Measurements from ENCODE around the gene SLC51B. TPM values are rescaled to one million over a fixed set of nuclear protein-coding genes. Genes with fewer than 3 reads are reported as not detected.
"Not testable (repeated sequence)": the region's sequence is repeated elsewhere in the genome, so short reads cannot be mapped to it uniquely, and the experiment has no call there.

Gene SLC51B
- polyA plus RNA-seq, 6 donors from 2014 or later: not detected

DNA sequence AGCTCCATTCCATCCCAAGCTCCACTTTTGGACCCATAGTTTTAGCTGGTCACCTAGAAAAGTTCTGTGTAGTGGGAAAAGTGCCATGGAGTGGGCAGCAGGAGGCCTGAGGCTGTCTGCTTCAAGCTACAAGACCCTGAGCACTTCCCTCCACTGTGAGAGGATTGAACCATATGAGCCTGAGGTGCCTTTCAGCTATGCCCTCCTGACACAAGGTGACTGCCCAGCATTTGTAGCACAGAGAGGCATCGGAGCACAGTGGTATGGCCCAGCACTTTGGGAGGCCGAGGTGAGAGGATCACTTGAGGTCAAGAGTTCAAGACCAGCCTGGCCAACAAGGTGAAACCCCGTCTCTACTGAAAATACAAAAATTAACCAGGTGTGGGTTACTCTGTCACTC lies 27.4 kb downstream of the SLC51B start:
- no peaks in the 10 kb centered on the region for H3K36me3 Mint-ChIP-seq
- DNase-seq (no peak), ATAC-seq (ENCODE audit: low read depth in 2 of 2) (no peak)
- H3K9me3 Mint-ChIP-seq: no peaks in the 10 kb centered on the region
- H3K4me3 Mint-ChIP-seq: no peak overlapping the region
- peaks cover 13 to 24% (median 20%) of the 10 kb centered on the region in 3 donors for H3K27me3 Mint-ChIP-seq
- H3K4me1 Mint-ChIP-seq: peaks cover 1 to 9% (median 8%) of the 10 kb centered on the region in 3 donors
- no peak overlapping the region for H3K27ac Mint-ChIP-seq

DNA sequence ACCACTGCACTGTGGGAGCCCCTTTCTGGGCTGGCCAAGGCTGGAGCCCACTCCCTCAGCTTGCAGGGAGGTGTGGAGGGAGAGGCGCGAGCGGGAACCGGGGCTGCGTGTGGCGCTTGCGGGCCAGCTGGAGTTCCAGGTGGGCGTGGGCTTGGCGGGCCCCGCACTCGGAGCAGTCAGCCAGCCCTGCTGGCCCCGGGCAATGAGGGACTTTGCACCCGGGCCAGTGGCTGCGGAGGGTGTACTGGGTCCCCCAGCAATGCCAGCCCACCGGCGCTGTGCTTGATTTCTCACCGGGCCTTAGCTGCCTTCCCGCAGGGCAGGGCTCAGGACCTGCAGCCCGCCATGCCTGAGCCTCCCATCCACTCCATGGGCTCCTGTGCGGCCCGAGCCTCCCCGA lies 29.8 kb downstream of the SLC51B start:
- Mint-ChIP-seq H3K27me3 (peaks cover 19 to 29% (median 28%) of the 10 kb centered on the region in 3 donors), H3K4me1 (peaks cover 9 to 11% (median 10%) of the 10 kb centered on the region in 3 donors)
- ATAC-seq (ENCODE audit: low read depth in 2 of 2); H3K4me3 Mint-ChIP-seq; H3K9me3 Mint-ChIP-seq; H3K27ac Mint-ChIP-seq; H3K36me3 Mint-ChIP-seq; DNase-seq: not testable (repeated sequence)

DNA sequence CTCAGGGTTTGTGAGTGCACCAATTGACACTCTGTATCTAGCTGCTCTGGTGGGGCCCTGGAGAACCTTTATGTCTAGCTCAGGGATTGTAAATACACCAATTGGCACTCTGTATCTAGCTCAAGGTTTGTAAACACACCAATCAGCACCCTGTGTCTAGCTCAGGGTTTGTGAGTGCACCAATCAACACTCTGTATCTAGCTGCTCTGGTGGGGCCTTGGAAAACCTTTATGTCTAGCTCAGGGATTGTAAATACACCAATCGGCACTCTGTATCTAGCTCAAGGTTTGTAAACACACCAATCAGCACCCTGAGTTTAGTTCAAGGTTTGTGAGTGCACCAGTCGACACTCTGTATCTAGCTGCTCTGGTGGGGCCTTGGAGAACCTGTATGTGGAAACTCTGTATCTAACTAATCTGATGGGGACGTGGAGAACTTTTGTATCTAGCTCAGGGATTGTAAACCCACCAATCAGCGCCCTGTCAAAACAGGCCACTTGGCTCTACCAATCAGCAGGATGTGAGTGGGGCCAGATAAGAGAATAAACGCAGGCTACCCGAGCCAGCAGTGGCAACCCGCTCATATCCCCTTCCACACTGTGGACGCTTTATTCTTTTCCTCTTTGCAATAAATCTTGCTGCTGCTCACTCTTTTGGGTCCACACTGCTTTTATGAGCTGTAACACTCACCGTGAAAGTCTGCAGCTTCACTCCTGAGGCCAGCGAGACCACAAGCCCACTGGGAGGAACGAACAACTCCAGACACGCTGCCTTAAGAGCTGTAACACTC lies 30.6 kb downstream of the SLC51B start:
- H3K36me3 Mint-ChIP-seq; ATAC-seq (ENCODE audit: low read depth in 2 of 2); H3K4me3 Mint-ChIP-seq; H3K27ac Mint-ChIP-seq; H3K9me3 Mint-ChIP-seq; DNase-seq: not testable (repeated sequence)
- Mint-ChIP-seq H3K27me3 (peaks cover 22 to 29% (median 28%) of the 10 kb centered on the region in 3 donors), H3K4me1 (peaks cover 9 to 11% (median 10%) of the 10 kb centered on the region in 3 donors)

DNA sequence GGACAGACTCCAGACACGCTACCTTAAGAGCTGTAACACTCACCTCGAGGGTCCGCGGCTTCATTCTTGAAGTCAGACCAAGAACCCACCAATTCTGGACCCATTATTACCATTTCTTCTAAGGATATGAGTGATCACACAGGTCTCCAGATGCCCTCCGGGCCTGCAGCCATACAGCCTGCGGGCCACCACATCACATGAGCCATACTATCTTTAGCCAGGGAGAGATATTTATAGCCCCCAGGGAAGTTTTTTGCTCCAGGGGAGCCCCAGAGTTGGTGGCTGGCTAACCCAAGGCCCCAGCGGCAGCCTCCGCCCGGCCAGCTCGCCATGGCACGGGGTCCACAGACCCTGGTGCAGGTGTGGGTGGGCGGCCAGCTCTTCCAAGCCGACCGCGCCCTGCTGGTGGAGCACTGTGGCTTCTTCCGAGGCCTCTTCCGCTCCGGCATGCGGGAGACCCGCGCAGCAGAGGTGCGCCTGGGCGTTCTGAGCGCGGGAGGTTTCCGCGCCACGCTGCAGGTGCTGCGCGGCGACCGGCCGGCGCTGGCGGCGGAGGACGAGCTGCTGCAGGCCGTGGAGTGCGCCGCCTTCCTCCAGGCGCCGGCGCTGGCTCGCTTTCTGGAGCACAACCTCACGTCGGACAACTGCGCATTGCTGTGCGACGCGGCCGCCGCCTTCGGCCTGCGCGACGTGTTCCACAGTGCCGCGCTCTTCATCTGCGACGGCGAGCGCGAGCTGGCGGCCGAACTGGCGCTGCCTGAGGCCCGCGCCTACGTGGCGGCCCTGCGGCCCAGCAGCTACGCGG lies 31.5 kb downstream of the SLC51B start, which contains the start of gene KBTBD13:
KBTBD13 (plus strand) TSS at position 261 of the 805 bp plus-strand sequence; CDS start at position 331, 70 bp downstream.
- Mint-ChIP-seq H3K4me1 (peaks cover 9 to 11% (median 10%) of the 10 kb centered on the region in 3 donors), H3K27ac (no peak within 1 kb of the TSS), H3K4me3 (peak within 1 kb of the TSS in 2 of 8 donors; percentile 80 to 83), H3K36me3 (no peaks in the 10 kb centered on the region), H3K27me3 (peaks cover 29 to 38% (median 36%) of the 10 kb centered on the region in 3 donors), H3K9me3 (no peaks in the 10 kb centered on the region)
- no peak for ATAC-seq (ENCODE audit: low read depth in 2 of 2)
- no peak for DNase-seq

DNA sequence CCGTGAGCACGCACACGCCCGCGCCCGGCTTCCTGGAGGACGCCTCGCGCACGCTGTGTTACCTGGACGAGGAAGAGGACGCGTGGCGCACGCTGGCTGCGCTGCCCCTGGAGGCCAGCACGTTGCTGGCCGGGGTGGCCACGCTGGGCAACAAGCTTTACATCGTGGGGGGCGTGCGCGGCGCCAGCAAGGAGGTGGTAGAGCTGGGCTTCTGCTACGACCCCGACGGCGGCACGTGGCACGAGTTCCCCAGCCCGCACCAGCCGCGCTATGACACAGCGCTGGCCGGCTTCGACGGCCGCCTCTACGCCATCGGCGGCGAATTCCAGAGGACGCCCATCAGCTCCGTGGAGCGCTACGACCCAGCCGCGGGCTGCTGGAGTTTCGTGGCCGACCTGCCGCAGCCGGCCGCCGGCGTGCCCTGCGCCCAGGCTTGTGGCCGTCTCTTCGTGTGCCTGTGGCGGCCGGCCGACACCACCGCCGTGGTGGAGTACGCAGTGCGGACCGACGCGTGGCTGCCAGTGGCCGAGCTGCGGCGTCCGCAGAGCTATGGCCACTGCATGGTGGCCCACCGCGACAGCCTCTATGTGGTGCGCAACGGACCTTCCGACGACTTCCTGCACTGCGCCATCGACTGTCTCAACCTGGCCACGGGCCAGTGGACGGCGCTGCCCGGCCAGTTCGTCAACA lies 32.2 kb downstream of the SLC51B start:
- H3K4me3 Mint-ChIP-seq: peak overlapping the region in 7 of 8 donors; percentile 53 to 83 (median 70)
- no peaks in the 10 kb centered on the region for H3K36me3 Mint-ChIP-seq
- no peaks in the 10 kb centered on the region for H3K9me3 Mint-ChIP-seq
- ATAC-seq (ENCODE audit: low read depth in 2 of 2) (no peak), DNase-seq (no peak)
- H3K4me1 Mint-ChIP-seq: peaks cover 10 to 13% (median 12%) of the 10 kb centered on the region in 3 donors
- H3K27me3 Mint-ChIP-seq: peaks cover 32 to 45% (median 43%) of the 10 kb centered on the region in 3 donors
- peak overlapping the region in 1 of 6 donors; percentile 10 for H3K27ac Mint-ChIP-seq

DNA sequence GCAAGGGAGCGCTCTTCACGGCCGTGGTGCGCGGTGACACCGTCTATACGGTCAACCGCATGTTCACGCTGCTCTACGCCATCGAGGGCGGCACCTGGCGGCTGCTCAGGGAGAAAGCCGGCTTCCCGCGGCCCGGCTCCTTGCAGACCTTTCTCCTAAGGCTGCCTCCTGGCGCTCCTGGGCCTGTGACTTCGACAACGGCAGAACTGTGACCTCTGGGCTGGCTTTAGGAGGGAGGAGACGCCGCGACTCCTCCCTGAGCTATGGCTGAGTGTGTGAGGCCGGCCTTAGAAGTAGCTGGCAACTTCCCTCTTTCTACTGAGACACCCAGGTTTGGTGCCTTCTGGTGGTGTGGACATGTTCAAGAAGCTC lies 32.8 kb downstream of the SLC51B start:
- Mint-ChIP-seq H3K27ac (peak overlapping the region in 3 of 6 donors; percentile 10 to 69 (median 57)), H3K9me3 (no peaks in the 10 kb centered on the region), H3K36me3 (no peaks in the 10 kb centered on the region), H3K27me3 (peaks cover 38 to 51% (median 48%) of the 10 kb centered on the region in 3 donors), H3K4me1 (peaks cover 10 to 18% (median 17%) of the 10 kb centered on the region in 3 donors), H3K4me3 (peak overlapping the region in 7 of 8 donors; percentile 53 to 83 (median 70))
- ATAC-seq (ENCODE audit: low read depth in 2 of 2): peak; percentile 80 to 89
- peak; percentile 19 for DNase-seq

DNA sequence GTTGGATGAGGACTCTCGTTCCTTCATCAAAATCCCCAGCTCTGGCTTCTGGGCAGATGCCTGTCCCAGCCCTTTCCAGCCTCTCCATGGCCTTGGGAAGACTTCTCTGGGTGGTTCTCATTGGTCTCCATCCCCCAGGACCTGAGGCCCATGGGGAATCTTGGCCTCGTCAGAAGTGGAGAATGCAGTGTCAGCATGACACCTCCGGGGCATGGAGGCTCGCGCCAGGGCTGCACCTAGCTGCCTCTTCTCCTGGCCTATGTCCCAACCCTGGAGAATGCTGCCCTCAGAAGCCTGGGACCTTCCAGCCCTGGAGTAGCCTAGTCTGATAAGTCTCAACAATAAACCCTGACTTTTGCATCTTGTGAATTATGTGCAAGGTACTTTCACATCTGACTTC lies 34.4 kb downstream of the SLC51B start:
- Mint-ChIP-seq H3K36me3 (no peaks in the 10 kb centered on the region), H3K9me3 (no peaks in the 10 kb centered on the region), H3K4me3 (no peak overlapping the region), H3K4me1 (peaks cover 10 to 18% (median 18%) of the 10 kb centered on the region in 3 donors), H3K27ac (no peak overlapping the region), H3K27me3 (peaks cover 49 to 67% (median 64%) of the 10 kb centered on the region in 3 donors)
- no peak for ATAC-seq (ENCODE audit: low read depth in 2 of 2)
- DNase-seq: no peak

DNA sequence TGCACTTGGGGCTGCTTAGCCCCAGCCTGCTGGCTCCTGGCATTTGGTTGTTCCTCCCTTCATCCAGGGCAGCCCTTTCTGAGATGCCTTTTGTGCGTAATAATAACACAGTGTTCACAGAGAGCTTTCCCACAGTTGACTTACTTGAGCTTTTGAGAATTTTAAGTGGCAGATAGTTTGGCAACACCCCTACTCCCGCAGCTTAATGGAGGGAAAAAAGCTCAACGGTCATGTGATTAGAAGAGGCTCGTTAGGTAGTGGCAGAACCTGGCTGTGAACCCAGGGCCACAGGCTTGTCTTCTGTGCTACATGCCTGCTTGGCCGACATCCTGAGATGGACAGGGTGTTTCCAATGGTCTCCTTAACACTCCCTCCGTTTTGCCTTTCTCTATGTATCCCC lies 36.1 kb downstream of the SLC51B start:
- Mint-ChIP-seq H3K27ac (no peak overlapping the region), H3K27me3 (peaks cover 47 to 75% (median 71%) of the 10 kb centered on the region in 3 donors), H3K9me3 (no peaks in the 10 kb centered on the region), H3K4me3 (no peak overlapping the region), H3K36me3 (no peaks in the 10 kb centered on the region), H3K4me1 (peaks cover 8 to 18% (median 15%) of the 10 kb centered on the region in 3 donors)
- no peak for DNase-seq
- ATAC-seq (ENCODE audit: low read depth in 2 of 2): no peak

DNA sequence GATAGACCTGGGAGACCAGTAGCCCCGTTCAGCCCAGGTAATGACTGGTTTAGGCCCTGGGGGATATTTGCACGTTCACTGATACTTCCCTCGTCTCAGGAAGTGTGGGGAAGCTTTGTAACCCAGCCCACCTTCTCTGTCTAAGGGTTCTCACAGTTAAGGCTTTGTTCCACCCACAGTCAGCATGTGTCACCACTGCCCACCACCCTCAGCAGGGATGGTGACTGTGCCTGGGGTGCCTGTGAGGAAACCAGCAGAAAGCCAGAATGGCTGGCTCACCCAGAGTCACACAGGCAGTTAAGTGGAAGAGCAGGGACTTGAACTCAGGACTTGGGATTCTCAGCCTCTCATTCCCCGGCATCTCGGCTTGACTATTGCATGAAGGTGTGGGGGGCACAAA lies 36.6 kb downstream of the SLC51B start:
- Mint-ChIP-seq H3K36me3 (no peaks in the 10 kb centered on the region), H3K4me3 (no peak overlapping the region), H3K9me3 (no peaks in the 10 kb centered on the region), H3K27me3 (peaks cover 45 to 71% (median 68%) of the 10 kb centered on the region in 3 donors), H3K4me1 (peaks cover 8 to 18% (median 14%) of the 10 kb centered on the region in 3 donors), H3K27ac (no peak overlapping the region)
- ATAC-seq (ENCODE audit: low read depth in 2 of 2) (no peak), DNase-seq (no peak)

DNA sequence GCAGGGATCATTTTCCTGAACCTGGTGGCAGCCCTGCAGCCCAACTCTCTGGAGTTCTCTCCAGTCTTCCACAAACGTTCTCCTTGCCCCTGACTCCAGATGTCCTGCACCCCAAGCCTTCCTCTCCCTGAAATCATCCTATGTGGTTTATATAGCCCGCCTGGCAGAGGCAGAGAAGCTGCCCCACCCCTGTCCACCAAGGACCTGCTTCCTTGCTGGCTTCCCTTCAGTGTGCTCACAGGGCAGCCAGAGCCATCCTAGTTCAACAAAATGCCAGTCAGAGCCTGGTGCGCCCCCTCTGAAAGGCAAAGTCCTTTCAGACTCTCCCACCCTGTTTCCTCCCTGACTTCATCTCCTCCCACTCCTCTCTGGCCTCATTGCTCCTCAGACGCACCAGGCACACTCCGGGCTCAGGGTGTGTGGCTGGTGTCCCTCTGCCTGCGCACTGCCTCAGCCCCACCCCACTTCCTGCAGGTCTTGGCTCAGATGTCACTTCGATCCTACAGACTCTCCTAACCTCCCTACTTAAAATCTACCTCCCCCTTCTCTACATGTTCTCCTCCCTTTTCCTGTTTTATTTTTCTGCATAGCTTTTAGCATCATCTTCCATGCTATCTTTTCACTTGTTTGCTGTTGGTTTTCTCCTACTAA lies 37.2 kb downstream of the SLC51B start:
- DNase-seq (no peak), ATAC-seq (ENCODE audit: low read depth in 2 of 2) (no peak)
- peaks cover 45 to 71% (median 68%) of the 10 kb centered on the region in 3 donors for H3K27me3 Mint-ChIP-seq
- peaks cover 8 to 18% (median 14%) of the 10 kb centered on the region in 3 donors for H3K4me1 Mint-ChIP-seq
- no peak overlapping the region for H3K4me3 Mint-ChIP-seq
- peak overlapping the region in 1 of 6 donors; percentile 40 for H3K27ac Mint-ChIP-seq
- no peaks in the 10 kb centered on the region for H3K9me3 Mint-ChIP-seq
- H3K36me3 Mint-ChIP-seq: no peaks in the 10 kb centered on the region

DNA sequence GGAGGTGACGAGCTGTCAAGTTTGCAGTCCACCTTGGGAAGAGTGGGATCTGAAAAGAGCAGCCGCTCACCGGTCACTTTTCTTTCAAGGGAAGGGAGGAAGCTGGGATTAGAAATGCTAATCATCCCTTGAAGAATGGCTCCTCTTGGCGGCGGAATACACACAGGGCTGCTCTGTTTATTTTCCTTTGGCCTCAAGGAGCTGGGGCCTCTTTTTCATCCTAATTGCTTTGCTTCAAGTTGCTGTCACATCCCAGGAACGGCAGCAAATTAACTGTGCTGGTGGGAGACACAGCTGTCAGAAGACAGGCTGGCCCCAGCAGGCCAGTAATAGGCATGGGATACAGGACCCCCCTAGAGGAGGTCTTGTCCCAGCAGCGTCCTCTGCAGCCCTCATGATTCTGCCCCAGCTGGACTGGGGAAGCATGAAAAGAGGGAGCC lies 38.1 kb downstream of the SLC51B start:
- H3K27ac Mint-ChIP-seq: no peak overlapping the region
- H3K9me3 Mint-ChIP-seq: no peaks in the 10 kb centered on the region
- H3K36me3 Mint-ChIP-seq: no peaks in the 10 kb centered on the region
- no peak for DNase-seq
- H3K4me1 Mint-ChIP-seq: peaks cover under 1 to 10% (median 8%) of the 10 kb centered on the region in 3 donors
- H3K27me3 Mint-ChIP-seq: peaks cover 37 to 62% (median 60%) of the 10 kb centered on the region in 3 donors
- no peak overlapping the region for H3K4me3 Mint-ChIP-seq
- no peak for ATAC-seq (ENCODE audit: low read depth in 2 of 2)

DNA sequence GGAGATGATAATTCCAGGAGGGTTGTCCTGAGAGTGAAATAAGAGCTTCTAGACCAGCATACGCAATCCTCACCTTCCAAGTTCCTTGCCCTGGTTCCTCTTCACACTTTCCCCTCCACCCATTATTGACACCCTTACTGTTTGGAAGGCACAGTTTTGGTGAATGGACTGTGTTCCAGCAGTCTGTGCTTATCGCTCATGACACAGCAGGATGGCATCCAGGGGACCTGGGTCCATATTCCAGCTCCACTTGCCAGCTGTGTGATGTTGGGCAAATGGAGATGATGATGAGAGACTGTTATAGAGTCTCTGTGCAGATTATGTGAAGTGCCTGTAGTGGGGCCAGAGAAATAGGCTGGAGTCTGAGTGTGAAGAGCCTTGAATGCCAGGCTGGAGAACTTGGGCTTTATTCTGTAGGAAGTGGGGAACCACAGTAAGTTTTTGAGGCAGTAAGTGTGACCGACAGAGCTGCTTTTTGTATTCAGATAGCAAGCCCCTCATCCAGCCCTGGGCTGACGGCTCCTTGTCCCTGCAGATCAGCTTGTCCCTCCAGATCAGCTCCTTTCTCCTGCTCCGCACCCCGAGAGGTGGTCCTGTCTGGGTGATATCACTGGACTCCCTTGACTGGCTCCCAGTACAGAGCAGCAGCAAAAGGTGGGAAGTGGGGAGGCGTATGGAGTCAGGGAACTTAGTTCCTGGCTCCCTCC lies 39.5 kb downstream of the SLC51B start:
- H3K9me3 Mint-ChIP-seq: no peaks in the 10 kb centered on the region
- H3K27ac Mint-ChIP-seq: no peak overlapping the region
- no peak overlapping the region for H3K4me3 Mint-ChIP-seq
- no peaks in the 10 kb centered on the region for H3K36me3 Mint-ChIP-seq
- peaks cover 0 to 8% (median 7%) of the 10 kb centered on the region in 3 donors for H3K4me1 Mint-ChIP-seq
- DNase-seq: no peak
- no peak for ATAC-seq (ENCODE audit: low read depth in 2 of 2)
- H3K27me3 Mint-ChIP-seq: peaks cover 31 to 50% (median 47%) of the 10 kb centered on the region in 3 donors
